GM04504 (cell line): ENCODE measurements around the gene SMIM45.

Source experiments
- DNase-seq: peaks from one replicate; pipeline ENCODE4 v3.0.0-alpha.2; 2012; ENCODE audit warnings: low read depth

SMIM45 gene

GRCh38 chr22:41951898-41952474, at the start of gene SMIM45:
SMIM45 (plus strand) TSS chr22:41952150.
- DNase-seq: no peak

- DNase-seq: no peak
These were observed 49.0 kb upstream of the SMIM45 start for GRCh38 chr22:41902932-41903421.

DNA sequence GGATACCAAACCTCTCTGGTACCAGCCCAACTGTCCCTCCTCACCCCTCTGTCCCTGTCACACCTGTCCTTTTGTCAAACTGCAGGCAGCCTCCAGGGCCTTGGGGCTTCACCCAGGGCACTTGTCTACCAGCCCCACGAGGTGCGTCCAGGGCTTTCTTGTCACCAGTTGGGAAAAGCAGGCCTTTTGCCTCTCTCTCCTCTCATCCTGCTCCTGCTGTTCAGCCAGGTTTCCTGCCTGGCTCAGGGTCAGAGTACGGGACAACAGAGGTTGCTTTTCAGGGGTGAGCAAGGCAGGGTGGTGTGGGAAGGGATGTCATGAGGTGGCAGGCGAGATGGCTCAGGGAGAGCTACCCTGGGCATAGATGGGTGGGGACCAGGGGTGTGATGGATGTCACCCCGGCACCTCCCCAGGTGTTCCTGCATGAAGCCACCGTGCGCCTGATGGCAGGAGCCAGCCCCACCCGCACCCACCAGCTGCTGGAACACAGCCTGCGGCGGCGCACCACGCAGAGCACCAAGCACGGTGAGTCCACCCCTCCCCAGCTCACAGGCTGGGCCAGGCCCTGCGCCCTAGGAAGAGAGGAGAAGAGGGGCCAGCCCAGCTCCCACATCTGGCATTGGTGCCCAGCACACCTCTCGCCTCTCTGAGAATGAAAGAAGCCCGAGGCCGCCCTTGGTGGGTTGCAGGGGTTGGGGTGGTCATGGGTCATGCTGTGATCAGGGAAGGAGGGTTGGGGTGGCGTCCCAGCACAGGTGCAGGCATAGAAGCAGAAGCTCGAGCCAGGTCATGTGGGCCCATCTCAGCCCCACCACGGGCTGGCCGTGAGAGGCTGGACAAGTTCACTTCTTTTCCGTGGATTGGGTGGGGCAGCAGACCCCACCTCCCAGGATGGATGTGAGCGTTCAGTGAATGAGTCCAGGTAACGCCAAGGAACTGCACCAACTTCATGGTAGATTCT, 47.2 kb upstream of the SMIM45 start:
- no peak for DNase-seq

GRCh38 chr22:41905411-41906202, 46.3 kb upstream of the SMIM45 start:
- DNase-seq: no peak

GRCh38 chr22:41906822-41907221, 45.1 kb upstream of the SMIM45 start:
- no peak for DNase-seq

GRCh38 chr22:41907436-41908401, 44.2 kb upstream of the SMIM45 start:
- no peak for DNase-seq

- DNase-seq: no peak
These were observed 43.3 kb upstream of the SMIM45 start for GRCh38 chr22:41908411-41909309.

DNA sequence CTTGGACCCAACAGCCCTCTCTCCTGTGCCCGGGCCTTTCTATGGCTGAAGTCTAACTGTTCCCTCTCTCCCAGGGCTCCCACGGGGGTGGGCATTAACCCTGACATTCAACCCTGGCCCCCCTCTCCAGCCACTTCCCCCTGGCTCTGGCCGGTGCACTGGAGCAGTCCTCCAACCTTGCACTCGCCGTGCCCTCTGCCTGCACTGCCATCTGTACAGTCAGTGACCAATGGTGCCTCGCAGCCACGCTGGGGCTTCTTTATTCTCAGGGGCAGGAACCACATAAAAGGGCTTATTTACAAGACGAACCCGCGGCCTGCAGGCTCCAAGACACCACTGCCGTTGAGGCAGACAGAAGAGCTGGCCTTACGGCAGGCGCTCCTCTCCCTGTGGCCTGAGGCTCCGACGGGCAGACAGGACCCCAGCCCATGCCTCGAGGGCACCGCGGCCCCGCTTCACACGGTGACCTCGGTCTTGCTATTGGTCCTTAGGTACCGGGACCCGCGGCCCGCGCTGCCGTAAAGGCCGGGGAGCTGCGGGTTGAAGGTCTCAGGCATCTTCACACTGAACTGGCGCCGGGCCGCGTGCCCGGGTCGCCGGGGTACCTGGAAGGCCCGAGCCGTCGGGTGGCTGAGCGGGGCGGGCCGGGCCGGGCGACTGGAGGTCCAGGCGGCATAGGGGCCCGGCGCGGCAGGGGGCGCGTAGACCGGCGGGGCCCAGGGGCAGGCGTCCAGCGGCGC, 42.5 kb upstream of the SMIM45 start:
- no peak for DNase-seq

DNA sequence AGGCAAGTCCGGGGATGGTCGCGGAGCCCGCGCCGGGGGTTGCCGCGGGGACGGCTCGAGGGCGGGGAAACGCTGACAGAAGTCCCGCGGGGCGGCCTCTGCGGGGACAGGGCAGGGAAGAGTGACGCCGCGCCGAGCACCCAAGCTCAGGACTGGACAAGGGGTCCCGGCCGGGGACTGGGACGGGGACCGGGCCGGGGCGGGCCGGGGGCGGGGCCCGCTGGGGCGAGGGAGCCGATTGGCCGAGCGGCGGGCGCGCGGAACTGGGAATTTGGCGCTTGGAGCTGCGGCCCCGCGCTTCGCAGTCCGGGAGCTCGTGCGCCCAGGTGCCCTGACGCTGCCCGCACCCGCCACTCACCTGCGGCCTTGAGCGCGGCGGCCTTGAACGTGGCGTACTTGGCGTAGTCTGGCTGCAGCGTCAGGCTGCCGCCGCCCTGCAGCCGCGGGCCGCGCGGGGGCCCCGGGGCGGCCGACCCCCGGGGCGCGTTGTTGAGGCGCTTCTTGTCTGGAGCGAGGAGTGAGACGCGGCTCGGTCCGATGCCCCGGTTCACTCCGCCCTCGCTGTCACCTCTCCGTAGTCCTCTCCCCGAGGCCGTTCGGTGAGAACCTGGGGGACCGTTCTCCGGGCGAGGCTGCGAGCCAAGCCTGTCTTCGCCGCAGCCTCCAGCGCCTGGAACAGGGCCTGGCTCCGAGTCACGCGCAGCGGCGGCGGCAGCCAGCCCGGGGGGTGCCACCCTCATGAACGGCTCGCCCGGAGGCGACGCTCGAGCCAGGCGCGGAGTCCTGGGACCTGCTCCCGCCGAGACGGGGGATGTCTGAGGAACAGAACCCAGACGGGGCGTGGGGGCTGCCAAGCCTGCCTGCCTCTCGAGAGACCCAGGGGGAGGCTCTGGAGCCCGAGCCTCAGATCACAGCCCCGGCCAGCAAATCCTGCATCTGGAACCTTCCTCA, 41.6 kb upstream of the SMIM45 start:
- no peak for DNase-seq

GRCh38 chr22:41911001-41911611, 40.8 kb upstream of the SMIM45 start:
- no peak for DNase-seq

GRCh38 chr22:41912338-41913039, 39.5 kb upstream of the SMIM45 start:
- no peak for DNase-seq

- DNase-seq: no peak
These were observed 38.8 kb upstream of the SMIM45 start for GRCh38 chr22:41913040-41913719.

GRCh38 chr22:41913842-41914534, 38.0 kb upstream of the SMIM45 start:
- no peak for DNase-seq

GRCh38 chr22:41914611-41915034, 37.3 kb upstream of the SMIM45 start:
- no peak for DNase-seq

DNA sequence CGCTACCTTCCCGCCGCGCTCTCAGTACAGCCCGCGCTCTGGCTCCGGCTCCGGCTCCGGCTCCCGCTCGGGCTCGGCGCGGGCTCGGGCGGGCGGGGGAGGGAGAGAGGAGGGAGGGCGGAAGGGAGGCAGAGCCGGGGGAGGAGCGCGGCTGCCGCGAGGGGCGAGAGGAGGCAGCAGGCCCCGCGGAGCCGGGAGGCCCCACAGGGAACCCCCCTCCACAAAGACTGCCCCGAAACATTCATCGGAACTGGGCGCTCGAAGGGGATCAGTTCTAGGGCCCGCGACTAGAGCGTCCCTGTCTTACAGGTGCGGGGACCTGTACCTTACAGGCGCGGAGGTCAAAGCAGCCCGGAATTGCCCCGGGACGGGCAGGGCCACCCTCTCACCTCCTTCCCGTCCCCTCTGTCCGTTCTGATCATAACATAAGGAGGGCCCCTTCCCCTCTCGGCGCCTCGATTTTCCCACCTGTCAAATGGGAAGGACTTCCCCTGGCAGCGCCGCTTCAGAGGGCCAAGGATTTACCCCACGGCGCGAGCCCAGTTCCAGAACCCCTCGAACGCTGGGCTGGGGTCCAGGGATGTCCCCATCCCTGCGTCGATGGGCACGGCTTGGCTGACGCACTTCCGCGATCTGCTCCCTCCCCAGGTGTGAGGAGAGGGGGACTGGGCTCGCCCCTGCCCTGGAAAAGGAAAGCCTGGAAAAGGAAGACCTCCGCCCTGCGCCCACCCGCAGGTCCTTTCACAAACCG, 36.7 kb upstream of the SMIM45 start, which contains the start of gene SHISA8:
SHISA8 (minus strand) TSS at position 40 of the 751 bp plus-strand sequence. CDS start 407 bp downstream, outside the sequence.
- DNase-seq: no peak
